Stimulated activated CD8-positive, alpha-beta memory T cell treated with anti-CD3 and anti-CD28 coated beads, Interleukin-15, amount 100 ng/mL, for 24 hours (primary cell): ENCODE results near the gene DNAJC10.
A peak's percentile ranks its signal among the peaks of the same experiment; 100 is the strongest.
"Not testable (repeated sequence)": the region's sequence is repeated elsewhere in the genome, so short reads cannot be mapped to it uniquely, and the experiment has no call there.

ENCODE experiments used
- DNase-seq: peaks from one replicate; pipeline ENCODE4 v3.0.0-alpha.2; 2020; ENCODE audit warnings: low read depth

Gene DNAJC10

GRCh38 chr2:182715892-182716649, at the start of gene DNAJC10:
TSS of gene DNAJC10 (plus strand) at chr2:182716257. CDS start at chr2:182718087, 1,830 bp downstream.
- peak; percentile 69 for DNase-seq

DNA sequence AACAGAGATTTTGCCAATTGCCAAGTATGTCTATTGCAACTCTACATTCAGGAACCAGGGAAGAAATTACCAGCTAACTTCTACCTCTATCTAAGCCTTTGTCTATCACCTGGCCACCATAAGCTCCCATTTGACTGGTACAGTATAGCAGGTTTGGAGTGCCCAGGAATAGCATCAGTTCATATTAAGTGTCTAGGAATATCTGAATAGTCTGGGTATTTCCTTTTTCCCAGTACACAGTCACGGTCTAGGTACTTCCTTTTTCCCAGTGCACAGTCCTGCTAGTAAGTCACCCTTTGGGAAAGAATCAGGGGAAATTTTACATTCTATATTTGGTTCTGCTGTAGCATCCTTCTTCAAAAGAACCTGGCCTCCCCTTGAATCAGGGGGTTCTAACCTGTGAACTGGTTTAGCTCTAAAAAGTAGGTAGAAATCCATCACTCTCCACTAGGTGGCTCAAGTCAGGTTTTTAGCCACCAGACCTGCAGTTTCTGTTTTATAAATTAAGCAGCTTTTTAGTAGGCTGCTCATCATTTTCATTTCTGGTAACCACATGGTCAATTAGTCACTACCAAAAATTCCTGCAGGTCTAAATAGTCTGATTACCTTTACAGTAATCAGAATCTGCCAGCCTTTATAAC, 49.3 kb upstream of the DNAJC10 start:
- no peak for DNase-seq

- DNase-seq, result no peak
Measured at GRCh38 chr2:182667315-182667695, 48.8 kb upstream of the DNAJC10 start.

DNA sequence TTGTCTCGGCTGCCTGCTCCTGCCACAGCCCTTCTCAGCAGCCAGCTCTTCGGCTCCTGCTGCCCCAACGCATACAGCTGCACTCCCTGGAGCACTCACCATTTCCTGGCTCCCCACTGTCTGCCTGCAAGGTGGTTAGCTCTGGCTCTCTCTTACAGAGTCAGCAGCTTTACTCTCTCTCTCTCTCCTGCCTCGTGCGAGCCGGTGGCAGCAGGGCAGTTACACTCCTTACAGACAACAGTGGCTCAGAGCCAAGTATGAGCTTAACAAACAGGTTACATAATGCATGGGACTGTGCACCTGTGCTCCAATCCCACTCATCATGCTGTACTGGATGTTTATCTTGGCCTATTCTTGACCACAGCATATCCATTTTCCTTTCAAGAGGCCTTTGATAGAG, 47.4 kb upstream of the DNAJC10 start:
- DNase-seq, result no peak

GRCh38 chr2:182672466-182673165, 43.4 kb upstream of the DNAJC10 start:
- DNase-seq, result no peak

- DNase-seq, result no peak
Measured at GRCh38 chr2:182680837-182681236, 35.2 kb upstream of the DNAJC10 start.

DNA sequence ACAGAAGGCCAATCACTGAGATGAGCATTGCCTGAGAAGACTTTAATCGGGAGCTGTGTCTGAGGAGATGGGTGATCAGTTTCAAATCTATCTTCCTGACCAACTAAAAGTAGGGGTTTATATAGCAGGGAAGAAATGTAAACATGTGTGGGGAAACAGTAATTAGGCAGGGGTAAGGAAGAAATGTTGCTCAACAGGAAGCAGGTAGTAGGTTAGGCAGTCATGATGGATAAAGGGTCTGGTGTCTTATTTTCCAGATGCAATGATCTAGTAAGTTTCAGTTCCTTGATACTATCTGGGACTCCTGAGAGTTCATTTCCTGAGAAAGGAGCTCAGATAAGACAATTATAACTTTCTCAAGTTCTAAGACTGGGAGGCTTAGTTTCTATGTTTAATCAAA, 33.8 kb upstream of the DNAJC10 start:
- DNase-seq, result no peak

- DNase-seq, result no peak
Measured at GRCh38 chr2:182685559-182685958, 30.5 kb upstream of the DNAJC10 start.

- not testable (repeated sequence) for DNase-seq
Measured at GRCh38 chr2:182686763-182687162, 29.3 kb upstream of the DNAJC10 start.

GRCh38 chr2:182694189-182694588, 21.9 kb upstream of the DNAJC10 start:
- no peak for DNase-seq

- DNase-seq, result no peak
Measured at GRCh38 chr2:182695776-182696175, 20.3 kb upstream of the DNAJC10 start.

- DNase-seq, result no peak
Measured at GRCh38 chr2:182698671-182699070, 17.4 kb upstream of the DNAJC10 start.

- no peak for DNase-seq
Measured at GRCh38 chr2:182705761-182706160, 10.3 kb upstream of the DNAJC10 start.

- DNase-seq, result no peak
Measured at GRCh38 chr2:182706751-182707150, 9.3 kb upstream of the DNAJC10 start.

DNA sequence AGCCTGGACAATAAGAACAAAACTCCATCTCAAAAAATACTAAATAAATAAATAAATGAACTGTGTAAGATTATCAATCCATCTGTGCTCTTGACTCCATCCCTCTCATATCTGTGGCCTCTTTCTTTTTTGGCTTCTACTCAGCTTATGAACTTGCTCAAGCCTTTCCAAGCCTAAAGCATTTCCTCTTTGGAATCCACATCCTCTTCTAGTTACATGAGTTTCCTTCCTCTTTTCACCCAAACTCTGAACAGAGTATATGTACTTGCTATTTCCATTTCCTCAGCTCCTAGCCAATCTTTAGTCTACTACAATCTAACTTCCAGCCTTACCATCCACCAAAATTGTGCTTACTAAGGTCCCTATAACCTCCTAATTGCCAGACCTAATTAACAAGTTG, 2.5 kb upstream of the DNAJC10 start:
- DNase-seq, result no peak

GRCh38 chr2:182715121-182715891, 751 bp upstream of the DNAJC10 start:
- no peak for DNase-seq

DNA sequence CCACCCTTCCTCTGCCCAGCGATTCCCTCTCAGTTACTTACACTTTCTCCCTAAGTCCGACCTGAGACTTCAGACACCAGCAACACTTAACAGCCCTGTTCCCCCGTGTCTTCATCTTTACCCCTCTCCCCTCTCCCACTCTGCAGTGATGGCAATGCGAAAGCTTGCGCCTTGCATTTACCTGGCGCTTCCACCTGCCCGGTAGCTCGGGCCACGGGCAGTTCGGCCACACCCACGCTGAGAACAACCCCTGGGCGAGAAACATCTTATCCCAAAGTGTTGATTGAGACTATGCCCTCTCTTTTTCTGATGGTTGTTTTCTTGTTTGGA, 558 bp downstream of the DNAJC10 start:
- peak; percentile 1 for DNase-seq

DNA sequence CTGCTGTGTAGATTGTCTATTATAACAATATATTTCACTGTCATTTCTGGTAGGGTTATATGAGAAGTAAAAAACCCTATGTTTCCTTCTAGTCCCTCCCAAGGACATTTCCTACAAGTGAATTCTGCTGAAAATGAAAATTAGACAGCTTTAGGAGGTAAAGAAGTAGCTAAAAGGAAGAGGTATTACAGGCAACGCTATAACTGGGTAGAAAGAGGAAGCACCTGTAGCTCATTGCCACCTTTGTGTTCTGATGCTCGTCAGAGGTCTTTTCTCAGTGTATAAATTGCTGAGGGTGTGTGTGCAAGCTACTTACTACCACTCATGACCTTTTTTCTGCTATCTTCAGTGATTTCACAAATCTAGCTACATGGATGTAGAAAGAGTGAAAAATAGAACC, 1.4 kb downstream of the DNAJC10 start:
- DNase-seq, result no peak

DNA sequence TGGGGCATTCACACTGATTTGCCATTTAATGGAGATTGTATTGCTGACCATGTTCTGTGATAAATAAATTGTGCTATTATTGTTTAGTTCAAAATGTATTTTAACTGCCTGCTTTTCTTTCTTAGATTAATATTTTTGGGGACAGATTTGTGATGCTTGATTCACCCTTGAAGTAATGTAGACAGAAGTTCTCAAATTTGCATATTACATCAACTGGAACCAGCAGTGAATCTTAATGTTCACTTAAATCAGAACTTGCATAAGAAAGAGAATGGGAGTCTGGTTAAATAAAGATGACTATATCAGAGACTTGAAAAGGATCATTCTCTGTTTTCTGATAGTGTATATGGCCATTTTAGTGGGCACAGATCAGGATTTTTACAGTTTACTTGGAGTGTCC, 1.8 kb downstream of the DNAJC10 start:
- no peak for DNase-seq

DNA sequence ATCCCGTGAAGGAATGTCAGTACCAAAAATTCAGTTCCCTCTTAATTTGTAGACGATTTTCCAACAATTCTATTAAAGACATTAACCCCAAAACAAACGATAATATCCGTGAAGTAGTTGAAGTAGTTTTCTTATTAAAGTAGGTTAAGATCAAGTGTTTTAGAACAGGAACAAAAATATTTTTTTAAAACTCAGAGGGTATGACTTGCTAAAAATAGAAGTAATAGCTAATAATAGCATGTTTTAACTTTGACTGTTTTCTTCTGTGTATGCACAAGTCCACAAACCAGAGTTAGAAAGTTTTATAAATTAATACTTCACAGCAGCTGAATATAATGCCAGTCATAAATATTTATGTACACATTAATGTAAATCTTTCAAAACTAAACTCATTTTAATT, 2.4 kb downstream of the DNAJC10 start:
- no peak for DNase-seq

DNA sequence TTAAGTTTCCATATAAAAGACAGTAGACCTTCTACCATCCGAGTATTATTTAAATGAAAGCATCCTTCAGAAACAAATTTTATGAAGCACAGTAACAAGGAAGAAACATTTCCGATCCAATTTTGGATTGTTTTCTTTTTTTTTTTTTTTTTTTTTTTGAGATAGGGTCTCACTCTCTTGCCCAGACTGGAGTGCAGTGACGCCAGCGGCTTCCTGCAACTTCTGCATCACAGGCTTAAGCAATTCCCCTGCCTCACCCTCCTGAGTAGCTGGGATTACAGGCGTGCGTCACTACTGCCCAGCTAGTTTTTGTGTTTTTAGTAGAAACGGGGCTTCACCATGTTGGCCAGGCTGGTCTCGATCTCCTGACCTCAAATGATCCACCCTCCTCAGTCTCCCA, 3.1 kb downstream of the DNAJC10 start:
- not testable (repeated sequence) for DNase-seq

GRCh38 chr2:182724656-182725055, 8.6 kb downstream of the DNAJC10 start:
- DNase-seq, result no peak

GRCh38 chr2:182726473-182726872, 10.4 kb downstream of the DNAJC10 start:
- DNase-seq, result no peak
